GM18511 (cell line): ENCODE measurements around the gene RLF.

ENCODE experiments used
- ATAC-seq: cut with Tn5 transposase; IDR thresholded peaks from one replicate; pipeline ENCODE4 v1.9.1; 2021; ENCODE audit warnings: mild to moderate bottlenecking, moderate library complexity; ENCODE audit not compliant: unreplicated experiment

RLF gene

DNA sequence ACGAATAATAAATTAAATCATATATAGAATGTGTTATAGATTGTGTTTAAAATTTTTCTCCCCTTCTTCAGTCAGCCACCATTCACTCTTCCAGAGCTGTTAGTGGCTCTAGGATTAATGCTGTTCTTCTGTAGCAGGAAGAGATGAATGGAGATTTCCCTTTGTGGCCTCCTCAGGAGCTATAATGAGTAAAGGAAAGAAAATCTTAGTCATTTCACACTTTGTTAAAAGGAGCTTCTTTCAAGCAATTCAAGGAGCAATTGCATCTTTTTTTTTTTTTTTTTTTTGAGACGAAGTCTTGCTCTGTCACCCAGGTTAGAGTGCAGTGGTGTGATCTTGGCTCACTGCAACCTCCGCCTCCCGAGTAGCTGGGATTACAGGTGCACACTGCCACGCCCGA lies 62.9 kb downstream of the RLF start:
- no peak for ATAC-seq

DNA sequence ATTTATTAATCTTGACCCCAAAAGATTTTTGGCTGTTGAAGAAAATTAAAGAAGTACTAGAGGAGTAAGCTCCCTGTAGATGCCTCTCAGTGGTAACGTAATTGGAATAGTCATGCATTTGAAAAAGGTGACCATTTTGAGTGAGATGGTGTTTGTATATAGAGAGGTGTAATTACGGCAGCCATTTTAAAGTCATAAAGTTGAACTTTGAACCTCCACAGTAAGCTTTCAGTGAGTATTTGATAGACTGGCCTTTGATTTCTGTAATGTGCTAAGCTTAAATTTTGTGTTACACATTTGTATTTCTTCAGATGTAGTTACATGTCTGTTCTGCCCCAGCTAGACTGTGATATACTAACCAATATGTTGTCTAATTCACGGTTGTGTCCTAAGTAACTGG lies 65.0 kb downstream of the RLF start:
- ATAC-seq: no peak

DNA sequence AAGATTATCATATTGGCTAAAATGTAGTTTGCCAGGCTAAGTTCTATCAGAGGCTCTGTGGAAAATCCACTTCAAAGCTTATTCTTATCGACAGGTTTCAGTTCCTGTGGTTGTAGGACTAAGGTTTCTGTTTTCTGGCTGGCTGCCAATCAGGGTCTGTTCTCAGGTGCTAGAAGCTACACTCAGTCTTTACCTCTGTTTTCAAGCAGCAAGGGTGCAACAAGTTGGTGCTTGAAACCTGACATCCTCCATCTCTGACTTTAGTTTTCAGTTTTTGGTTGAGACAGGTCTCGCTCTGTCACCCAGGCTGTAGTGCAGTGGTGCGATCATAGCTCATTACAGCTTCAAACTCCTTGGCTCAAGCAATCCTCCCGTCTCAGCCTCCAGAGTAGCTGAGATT lies 71.3 kb downstream of the RLF start:
- peak; percentile 92 for ATAC-seq

DNA sequence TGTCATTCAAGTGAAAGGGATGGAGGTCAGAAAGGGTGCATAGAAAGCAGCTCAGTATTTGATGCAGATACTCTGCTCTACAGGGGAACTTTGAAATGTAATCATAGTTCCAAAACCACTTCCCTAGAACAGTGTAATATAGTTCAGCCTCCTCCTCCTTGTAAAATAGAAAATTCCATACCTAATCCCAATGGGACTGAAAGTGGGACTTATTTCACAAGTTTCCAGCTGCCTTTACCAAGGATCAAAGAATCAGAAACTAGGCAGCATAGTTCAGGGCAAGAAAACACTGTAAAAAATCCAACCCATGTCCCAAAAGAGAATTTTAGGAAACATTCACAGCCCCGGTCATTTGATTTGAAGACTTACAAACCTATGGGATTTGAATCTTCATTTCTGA lies 78.4 kb downstream of the RLF start:
- ATAC-seq: no peak

DNA sequence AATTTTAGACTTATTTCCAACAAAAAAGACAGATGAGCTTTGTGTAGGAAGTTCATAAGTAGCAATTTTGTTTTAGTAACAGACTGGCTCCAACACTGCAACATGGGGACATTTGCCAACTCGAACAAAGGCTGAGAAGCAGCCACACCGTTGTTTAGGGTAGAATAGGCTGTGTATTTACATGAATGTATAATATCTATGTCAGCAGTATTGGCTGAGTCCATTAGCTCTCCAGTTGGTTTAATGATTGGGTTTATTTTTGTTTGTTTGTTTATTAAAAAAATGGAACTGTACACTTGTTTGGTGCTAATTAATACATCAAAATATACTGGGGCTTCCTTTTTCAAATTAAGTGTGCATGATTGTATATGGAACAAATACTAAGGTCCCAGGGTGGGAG lies 79.2 kb downstream of the RLF start:
- no peak for ATAC-seq

DNA sequence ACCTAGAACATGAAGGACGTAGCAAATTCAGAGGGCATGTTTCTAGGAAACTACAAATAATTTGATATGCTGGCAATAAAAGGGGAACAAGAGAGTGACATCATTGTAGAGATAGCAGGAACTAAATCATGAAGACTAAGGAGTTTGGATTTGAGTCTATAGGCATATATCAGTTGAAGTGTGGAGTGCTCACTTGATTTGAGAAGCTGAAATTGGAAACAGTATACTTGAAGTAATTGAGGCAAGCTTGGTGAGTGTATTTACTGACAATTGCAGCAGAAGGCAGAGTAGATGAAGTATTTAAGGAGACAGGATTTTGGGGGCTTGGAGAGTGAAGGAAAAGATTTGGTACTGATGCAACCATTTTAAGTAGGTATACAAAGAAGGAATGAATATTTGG lies 80.2 kb downstream of the RLF start:
- peak; percentile 16 for ATAC-seq

DNA sequence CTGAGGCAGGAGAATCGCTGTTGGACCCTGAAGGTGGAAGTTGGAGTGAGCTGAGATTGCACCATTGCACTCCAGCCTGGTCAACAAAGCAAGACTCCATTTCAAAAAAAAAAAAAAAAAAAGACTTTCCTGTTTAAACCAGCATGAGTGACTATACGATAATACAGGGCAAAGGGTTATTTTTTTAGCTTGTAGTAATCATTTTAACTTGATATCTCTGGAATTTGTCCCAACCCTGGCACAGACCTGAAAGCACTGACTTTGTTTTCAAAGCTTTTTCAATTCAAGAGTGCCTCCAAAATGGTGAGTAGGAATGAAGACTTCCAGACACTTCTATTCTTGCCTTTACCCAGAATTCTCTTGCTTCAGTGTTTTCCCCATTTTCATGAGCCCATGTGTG lies 82.2 kb downstream of the RLF start:
- no peak for ATAC-seq

DNA sequence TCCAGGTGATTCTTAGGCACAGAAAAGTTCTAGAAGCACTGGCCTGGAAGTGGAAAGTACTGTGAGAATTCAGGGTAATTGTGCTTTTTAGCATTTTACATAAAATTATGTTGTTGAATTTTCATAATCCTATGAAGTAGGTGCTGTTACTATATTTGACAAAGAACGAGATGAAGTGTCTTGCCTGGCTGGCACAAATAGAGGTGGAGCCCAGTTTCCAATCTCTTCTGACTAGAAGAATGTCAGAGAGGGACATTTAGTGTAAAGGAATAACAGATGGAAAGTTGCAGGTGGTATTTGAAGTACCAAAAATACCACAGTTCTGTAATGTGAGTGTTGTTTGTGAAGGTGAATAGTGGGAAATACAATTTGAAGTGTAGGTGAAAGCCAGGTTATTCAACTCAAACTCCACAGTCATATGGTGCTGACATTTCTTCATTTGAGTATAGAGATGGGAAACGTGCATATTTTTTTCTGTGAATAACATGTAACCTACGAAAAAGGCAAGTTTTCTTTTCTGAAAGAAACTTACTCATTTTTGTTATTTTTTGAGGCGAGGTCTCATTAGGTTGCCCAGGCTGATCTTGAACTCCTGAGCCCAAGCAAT lies 83.1 kb downstream of the RLF start:
- no peak for ATAC-seq

DNA sequence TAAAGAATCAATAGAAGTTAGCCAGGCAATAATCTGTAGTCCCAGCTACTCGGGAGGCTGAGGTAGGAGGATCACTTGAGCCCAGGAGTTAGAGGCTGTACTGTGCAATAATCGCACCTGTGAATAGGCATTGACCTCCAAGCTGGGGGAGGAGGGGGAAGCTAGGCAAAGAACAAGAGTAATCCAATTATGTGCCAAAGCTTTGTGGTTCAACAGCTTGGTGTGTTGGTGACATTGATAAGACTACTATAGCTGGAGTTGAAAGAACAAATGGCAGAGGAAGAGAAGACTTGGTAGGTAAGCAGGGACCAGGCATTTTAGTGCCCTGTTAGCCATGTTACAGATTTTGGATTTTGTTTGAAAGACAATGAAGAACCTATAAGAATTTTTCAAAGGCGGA lies 84.5 kb downstream of the RLF start:
- no peak for ATAC-seq

DNA sequence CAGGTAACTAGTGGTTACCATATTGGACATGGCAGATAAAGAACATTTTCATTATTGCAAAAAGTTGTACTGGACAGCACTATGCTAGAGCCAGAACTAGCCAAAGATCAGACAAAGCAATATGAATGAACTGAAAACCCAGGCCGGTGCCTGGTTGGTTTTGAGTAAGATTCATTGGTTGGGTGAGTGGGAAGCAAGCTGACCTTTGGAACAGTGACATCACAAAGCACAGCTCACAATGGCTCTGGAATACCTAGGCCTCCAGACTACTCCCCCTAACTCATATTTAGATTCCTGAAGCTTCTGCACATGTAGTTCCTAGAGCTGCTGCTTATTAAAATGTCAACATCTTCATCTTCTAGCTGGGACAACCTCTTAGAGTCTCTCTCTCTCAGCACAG lies 86.5 kb downstream of the RLF start, which contains the start of gene TMCO2:
Gene TMCO2 (plus strand): TSS at position 283 of the 400 bp plus-strand sequence. CDS start 57 bp downstream, at position 340.
- no peak for ATAC-seq

DNA sequence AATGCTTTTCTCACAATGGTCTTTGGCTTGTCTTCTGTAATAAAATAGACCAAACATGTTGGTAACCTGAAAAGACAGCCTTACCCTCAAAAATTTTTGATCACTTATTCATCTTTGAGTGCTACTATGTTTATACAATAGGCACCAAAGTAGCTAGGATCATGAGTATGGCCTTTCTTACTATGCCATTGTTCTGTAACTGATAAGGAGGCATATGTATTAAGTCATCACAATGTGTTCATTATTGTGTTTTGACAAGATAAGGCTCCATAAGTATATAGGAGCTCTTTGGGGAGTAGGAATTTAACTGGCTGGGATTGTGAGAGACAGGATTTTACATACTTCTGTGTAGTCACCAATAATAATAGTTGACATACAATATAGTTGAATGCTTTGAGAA lies 87.2 kb downstream of the RLF start:
- ATAC-seq: no peak

DNA sequence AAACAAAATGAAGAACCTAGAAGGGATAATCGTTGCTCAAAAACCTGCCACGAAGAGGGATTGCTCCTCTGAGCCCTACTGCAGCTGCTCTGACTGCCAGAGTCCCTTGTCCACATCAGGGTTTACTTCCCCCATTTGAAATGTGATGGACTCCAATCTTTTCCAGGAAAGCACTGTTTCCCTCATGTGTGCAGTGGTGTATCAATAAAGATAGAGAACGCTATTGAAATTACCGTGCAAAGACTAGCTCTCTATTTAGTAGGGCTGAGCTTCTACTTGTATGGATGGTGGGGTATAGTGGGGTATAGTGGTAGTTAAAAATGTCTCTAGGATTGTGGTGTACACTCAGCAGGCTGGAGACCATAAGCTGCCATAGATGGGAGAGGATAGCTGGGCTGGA lies 90.3 kb downstream of the RLF start:
- no peak for ATAC-seq

DNA sequence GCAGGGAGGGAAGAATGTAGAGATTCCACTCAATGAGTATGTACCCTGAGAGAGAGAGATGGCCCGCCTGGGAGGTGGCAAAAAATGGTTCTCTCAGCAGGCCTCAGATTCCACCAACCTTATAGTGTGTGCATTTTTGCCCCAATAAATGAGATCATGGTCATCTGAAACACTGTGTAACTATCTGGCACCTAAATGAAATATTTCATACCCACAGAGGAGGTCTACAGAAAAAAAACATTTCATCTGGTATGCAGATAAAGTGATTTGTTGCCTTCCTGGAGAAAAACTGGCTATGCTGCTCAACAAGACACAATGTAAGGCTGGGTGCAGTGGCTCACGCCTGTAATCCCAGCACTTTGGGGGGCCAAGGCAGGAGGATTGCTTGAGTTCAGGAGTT lies 91.4 kb downstream of the RLF start:
- ATAC-seq: no peak

DNA sequence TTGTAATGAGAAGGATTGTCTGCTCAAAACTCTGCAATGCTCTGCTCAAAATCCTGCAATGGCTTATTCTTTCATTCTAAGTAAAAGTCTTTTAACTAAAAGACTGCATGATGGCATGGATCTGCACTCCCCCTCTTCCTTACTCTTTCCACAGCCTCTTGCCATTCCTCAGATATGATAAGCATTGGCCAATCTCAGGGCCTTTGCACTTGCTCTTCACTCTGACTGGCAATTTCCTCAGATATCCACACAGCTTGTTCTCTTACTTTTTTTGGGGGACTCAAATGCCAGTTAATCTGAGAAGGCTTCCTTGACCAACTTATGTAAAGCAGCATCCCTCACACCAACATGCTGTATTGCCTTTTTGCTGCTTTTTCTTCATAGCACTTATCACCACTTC lies 94.0 kb downstream of the RLF start:
- no peak for ATAC-seq

DNA sequence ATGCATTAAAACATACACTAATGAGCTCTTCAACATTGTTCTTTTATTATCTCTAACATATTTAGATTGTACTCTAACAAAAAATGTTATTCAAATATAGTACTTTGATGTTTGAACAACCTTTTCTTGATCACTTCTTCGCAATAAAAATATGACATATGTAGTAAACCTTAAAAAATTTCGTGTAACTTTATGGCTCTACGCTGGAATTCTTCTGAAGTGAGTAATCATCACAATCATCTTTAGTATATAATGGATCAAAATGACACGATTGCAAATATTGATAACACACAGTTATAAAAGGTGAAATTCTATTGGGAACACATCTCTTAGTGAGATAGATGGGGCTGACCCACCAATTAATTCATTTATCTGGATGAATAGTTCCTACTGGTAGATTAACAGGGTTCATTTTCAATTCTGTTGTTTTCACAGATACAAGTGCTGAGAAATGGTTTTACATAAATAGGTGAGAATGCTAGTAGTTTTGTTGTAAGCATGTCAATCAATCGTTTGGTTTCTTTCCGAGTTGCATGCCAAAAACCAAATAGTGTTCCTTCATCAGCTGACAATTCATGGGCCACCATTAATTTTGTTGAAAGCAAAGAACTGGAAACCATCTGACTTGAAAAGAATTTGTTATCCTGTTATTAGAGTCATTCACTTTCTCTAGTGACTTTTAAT lies 95.4 kb downstream of the RLF start:
- ATAC-seq: no peak

DNA sequence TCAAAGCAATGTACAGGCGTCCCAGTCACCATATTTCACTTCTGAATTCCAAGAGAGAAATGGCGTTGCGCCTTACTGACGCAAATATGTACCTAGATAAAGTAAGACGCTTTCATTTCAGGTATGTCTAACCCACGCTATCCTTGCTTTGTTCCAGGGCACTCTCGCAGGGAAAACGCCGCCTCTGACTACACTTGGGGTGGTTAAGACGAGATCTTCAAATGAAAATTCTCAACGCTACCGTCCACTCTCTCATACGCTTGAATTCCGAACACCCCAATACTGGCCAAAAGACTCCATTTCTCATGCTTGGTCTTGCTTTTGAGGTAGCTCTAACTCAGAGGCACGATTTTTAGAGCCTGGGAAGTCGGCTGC lies 96.1 kb downstream of the RLF start:
- peak; percentile 4 for ATAC-seq

DNA sequence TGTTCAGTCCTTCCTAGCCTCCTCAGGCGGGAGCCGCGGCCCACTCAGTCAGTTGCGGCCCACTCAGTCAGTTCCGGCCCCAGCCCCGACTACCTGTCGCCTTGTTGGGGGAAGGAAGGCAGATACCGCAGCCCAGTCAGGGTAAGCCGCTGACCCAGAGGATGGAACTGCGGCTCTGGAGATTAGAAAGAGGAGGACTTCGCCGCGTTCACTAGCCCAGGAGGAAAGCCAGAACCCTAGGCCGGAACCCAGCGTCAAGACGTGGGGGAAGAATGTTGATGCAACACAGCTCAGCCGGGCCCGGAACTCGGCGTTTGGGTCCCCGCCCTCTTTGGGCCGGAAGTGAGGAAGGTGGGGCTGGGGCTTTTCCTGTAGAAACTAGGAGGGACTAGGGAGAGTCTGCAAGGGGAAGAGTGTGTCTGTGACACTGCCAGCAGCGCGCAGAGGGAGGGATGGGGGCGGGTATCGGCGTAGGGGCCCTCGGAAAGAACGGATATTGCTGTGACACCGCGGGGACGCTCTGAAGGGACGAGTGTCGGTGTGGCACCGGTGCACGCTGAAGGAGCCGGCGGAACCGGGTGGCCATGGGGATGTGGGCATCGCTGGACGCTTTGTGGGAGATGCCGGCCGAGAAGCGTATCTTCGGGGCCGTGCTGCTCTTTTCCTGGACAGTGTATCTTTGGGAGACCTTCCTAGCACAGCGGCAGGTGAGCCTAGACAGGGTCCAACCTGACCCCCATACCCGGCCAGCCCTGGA lies 96.7 kb downstream of the RLF start, which contains the start of gene ZMPSTE24:
Gene ZMPSTE24 (plus strand): TSS at position 549 of the 757 bp plus-strand sequence. CDS start 36 bp downstream, at position 585.
- ATAC-seq: peak; percentile 97

DNA sequence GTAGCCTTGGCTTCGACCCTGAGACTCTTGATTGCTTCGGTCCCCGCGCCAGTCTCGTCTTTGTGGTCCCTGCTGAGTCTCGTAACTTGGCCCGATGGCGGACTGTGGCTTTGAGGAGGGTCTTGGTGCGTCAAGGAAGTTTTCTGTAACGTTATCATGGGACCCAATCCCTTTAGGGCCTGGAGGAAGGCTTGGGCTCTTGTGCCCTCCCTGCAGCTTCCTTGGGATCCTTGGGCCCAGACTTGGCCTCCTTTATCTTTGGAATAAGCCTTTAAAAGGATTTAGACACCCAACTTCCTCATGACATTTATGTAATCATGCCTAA lies 97.2 kb downstream of the RLF start:
- no peak for ATAC-seq

DNA sequence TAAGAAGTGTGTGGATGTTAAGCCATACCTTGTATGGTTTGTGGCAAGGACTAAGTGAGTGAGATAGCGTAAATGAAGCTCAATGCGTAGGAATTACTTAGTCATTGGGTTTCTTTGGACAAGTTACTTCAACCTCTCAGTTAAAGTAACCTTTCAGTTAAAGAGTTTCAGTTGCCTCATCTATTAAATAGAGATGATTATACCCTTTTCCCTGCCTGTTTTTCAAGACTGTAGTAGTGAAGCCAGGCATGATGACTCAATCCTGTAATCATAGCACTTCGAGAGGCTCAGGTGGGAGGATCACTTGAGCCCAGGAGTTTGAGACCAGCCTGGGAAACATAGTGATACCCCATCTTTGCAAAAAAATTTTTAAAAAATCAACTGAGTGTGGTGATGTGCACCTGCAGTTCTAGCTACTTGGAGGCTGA lies 103.2 kb downstream of the RLF start:
- ATAC-seq: no peak

DNA sequence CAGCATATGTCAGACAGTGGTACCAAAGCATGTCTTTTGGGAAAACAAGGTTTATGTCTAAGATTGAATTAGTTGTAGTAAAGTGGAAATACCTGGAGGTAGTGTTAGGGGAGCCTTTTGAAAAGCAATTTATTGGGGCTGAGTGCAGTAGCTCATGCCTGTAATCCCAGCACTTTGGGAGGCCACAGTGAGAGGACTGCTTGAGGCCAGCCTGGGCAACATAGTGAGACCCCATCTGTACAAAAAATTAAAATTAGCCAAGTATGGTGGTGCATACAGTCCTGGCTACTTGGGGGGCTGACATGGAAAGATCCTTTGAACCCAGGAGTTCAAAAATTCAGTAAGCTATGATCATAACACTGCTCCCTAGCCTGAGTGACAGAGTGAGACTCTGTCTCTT lies 104.1 kb downstream of the RLF start:
- no peak for ATAC-seq

DNA sequence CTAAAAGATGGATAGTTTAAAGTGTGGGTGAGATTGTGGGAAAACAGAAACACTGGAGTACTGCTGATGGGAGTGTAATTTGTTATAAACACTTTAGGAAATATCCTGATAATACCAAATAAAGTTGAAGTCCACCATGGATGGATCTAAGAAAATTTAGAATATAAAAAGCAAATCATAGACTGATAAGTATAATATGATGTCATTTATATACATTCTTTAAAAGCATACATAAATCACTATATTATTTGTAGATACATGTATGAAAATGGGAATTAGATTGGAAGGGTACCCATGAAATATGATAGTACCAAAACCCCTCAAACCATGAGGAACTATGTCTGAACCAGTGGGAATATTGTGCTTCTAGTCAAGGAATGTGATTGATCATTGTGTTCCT lies 104.7 kb downstream of the RLF start:
- ATAC-seq: no peak
